ENCODE measurements around the gene EFS. TPM values are rescaled to one million over a fixed set of nuclear protein-coding genes. Genes with fewer than 3 reads are reported as not detected.

The EFS gene
- total RNA-seq, 4 donors from 2014 or later = 0.60 to 10.5 (median 3.3) TPM

GRCh38 chr14:23399136-23399535, 34.2 kb upstream of the EFS start:
- Histone ChIP-seq H3K9me3 (no peaks in the 10 kb centered on the region), H3K27me3 (peaks cover 4% of the 10 kb centered on the region), H3K4me1 (no peaks in the 10 kb centered on the region), H3K4me3 (no peak overlapping the region), H3K36me3 (no peaks in the 10 kb centered on the region), H3K27ac (no peak overlapping the region)
- TF ChIP-seq CTCF (IDR thresholded peaks at IDR 0.05) (no peak), POLR2A (IDR thresholded peaks at IDR 0.05) (no peak), EP300 (IDR thresholded peaks at IDR 0.05; ENCODE audit: low read depth) (no peak), POLR2AphosphoS5 (IDR thresholded peaks at IDR 0.05) (no peak)
- in situ Hi-C loops (cut with MboI; ENCODE audit: low pct_ligation_motif_present in 1 of 4, low pct_unique_long_range_greater_than_20kb in 1 of 4, low sequenced_read_pairs in 3 of 4) (loop anchor here in 1 of 4 donors (25.0 kb wide), 1 partner anchor 137 kb away; no protein-coding TSS in a partner anchor), intact Hi-C loops (cut with DNase I; ENCODE audit: low total_unique reads) (no loop called here)
- no peak for DNase-seq
- 92 to 95% methylated on average over 2 to 3 of the region's 3 CpGs for WGBS, 2 donors (ENCODE audit: low coverage in 1 of 2)

GRCh38 chr14:23398348-23398747, 33.4 kb upstream of the EFS start:
- Histone ChIP-seq H3K9me3 (no peaks in the 10 kb centered on the region), H3K36me3 (no peaks in the 10 kb centered on the region), H3K4me1 (no peaks in the 10 kb centered on the region), H3K27ac (no peak overlapping the region), H3K4me3 (no peak overlapping the region), H3K27me3 (peaks cover 4% of the 10 kb centered on the region)
- in situ Hi-C loops (cut with MboI; ENCODE audit: low pct_ligation_motif_present in 1 of 4, low pct_unique_long_range_greater_than_20kb in 1 of 4, low sequenced_read_pairs in 3 of 4) = loop anchor here in 1 of 4 donors (25.0 kb wide), 1 partner anchor 136 kb away; no protein-coding TSS in a partner anchor
- DNase-seq = no peak
- WGBS, 2 donors (ENCODE audit: low coverage in 1 of 2) = 73 to 88% methylated on average over 3 to 4 of the region's 4 CpGs
- intact Hi-C loops (cut with DNase I; ENCODE audit: low total_unique reads) = no loop called here
- no peak for TF ChIP-seq POLR2A (IDR thresholded peaks at IDR 0.05)
- no peak for TF ChIP-seq EP300 (IDR thresholded peaks at IDR 0.05; ENCODE audit: low read depth)
- TF ChIP-seq CTCF (IDR thresholded peaks at IDR 0.05) = no peak

GRCh38 chr14:23396781-23397407, 31.9 kb upstream of the EFS start:
- WGBS, 2 donors (ENCODE audit: low coverage in 1 of 2) = 90% methylated on average over 10 of the region's 10 CpGs; no CpG with 5 or more reads in 1 of the 2 donors
- intact Hi-C loops (cut with DNase I; ENCODE audit: low total_unique reads) = no loop called here
- Histone ChIP-seq H3K4me1 (no peaks in the 10 kb centered on the region), H3K4me3 (no peak overlapping the region), H3K9me3 (no peaks in the 10 kb centered on the region), H3K27me3 (no peaks in the 10 kb centered on the region), H3K36me3 (no peaks in the 10 kb centered on the region), H3K27ac (no peak overlapping the region)
- no peak for TF ChIP-seq CTCF (IDR thresholded peaks at IDR 0.05)
- no peak for TF ChIP-seq EP300 (IDR thresholded peaks at IDR 0.05; ENCODE audit: low read depth)
- no peak for TF ChIP-seq POLR2A (IDR thresholded peaks at IDR 0.05)
- no peak for TF ChIP-seq POLR2AphosphoS5 (IDR thresholded peaks at IDR 0.05)
- DNase-seq = no peak
- in situ Hi-C loops (cut with MboI; ENCODE audit: low pct_ligation_motif_present in 1 of 4, low pct_unique_long_range_greater_than_20kb in 1 of 4, low sequenced_read_pairs in 3 of 4) = loop anchor here in 1 of 4 donors (25.0 kb wide), 1 partner anchor 135 kb away; no protein-coding TSS in a partner anchor

- no peaks in the 10 kb centered on the region for H3K9me3 ChIP-seq
- no peak overlapping the region for H3K27ac ChIP-seq
- H3K4me3 ChIP-seq = no peak overlapping the region
- DNase-seq = no peak
- H3K36me3 ChIP-seq = no peaks in the 10 kb centered on the region
- in situ Hi-C loops (cut with MboI; ENCODE audit: low pct_ligation_motif_present in 1 of 4, low pct_unique_long_range_greater_than_20kb in 1 of 4, low sequenced_read_pairs in 3 of 4) (loop anchor here in 1 of 4 donors (25.0 kb wide), 1 partner anchor 134 kb away; no protein-coding TSS in a partner anchor), intact Hi-C loops (cut with DNase I; ENCODE audit: low total_unique reads) (no loop called here)
- TF ChIP-seq CTCF (IDR thresholded peaks at IDR 0.05) = no peak
- TF ChIP-seq EP300 (IDR thresholded peaks at IDR 0.05; ENCODE audit: low read depth) = no peak
- no peak for TF ChIP-seq POLR2AphosphoS5 (IDR thresholded peaks at IDR 0.05)
- TF ChIP-seq POLR2A (IDR thresholded peaks at IDR 0.05) = no peak
- H3K27me3 ChIP-seq = no peaks in the 10 kb centered on the region
- WGBS, 2 donors (ENCODE audit: low coverage in 1 of 2) = 75 to 92% methylated on average over 2 to 10 of the region's 10 CpGs
- no peaks in the 10 kb centered on the region for H3K4me1 ChIP-seq
Measured at GRCh38 chr14:23396126-23396525, 31.2 kb upstream of the EFS start.

Measured in transverse colon (tissue), 4 donors.